GM23338 (cell line): ENCODE measurements around the gene CDKAL1. TPM values are rescaled to one million over a fixed set of nuclear protein-coding genes. Genes with fewer than 3 reads are reported as not detected.

Experiments
- ATAC-seq: fragments of 200-7000 bp; cut with Tn5 transposase; 3 replicates; pipeline ENCODE4 v1.9.1; 2020
- DNase-seq: peaks from one replicate; pipeline ENCODE4 v3.0.0-alpha.2; 2015; ENCODE audit warnings: low spot score
- H2AFZ ChIP-seq: fragments of 200-600 bp; sonication (generic); 2 replicates; pipeline ENCODE4 v1.8.0; 2016; ENCODE audit warnings: antibody characterized with exemption, mild to moderate bottlenecking, moderate library complexity
- H3F3A ChIP-seq: fragments of 200-600 bp; sonication (generic); replicated peaks from 2 replicates; pipeline ENCODE4 v1.8.0; 2017; ENCODE audit warnings: antibody characterized with exemption, mixed run types, low read depth
- H3K27ac ChIP-seq: fragments of 200-600 bp; sonication (generic); 2 replicates; pipeline ENCODE4 v1.6.1; 2016; ENCODE audit warnings: low read depth
- H3K27me3 ChIP-seq: fragments of 200-600 bp; sonication (generic); 2 replicates; pipeline ENCODE4 v1.8.0; 2016; ENCODE audit warnings: mild to moderate bottlenecking, mixed run types, moderate library complexity; ENCODE audit not compliant: insufficient read depth
- H3K36me3 ChIP-seq: fragments of 200-600 bp; sonication (generic); 2 replicates; pipeline ENCODE4 v1.8.0; 2016; ENCODE audit warnings: mild to moderate bottlenecking; ENCODE audit not compliant: insufficient read depth
- H3K4me1 ChIP-seq: fragments of 200-600 bp; sonication (generic); 2 replicates; pipeline ENCODE4 v1.8.0; 2016; ENCODE audit warnings: mild to moderate bottlenecking, moderate library complexity; ENCODE audit not compliant: insufficient read depth
- H3K4me2 ChIP-seq: fragments of 200-600 bp; sonication (generic); 2 replicates; pipeline ENCODE4 v1.7.1; 2017; ENCODE audit warnings: mixed run types
- H3K4me3 ChIP-seq: fragments of 200-600 bp; sonication (generic); 2 replicates; pipeline ENCODE4 v1.6.1; 2016; ENCODE audit warnings: mixed run types
- H3K79me2 ChIP-seq: fragments of 200-600 bp; sonication (generic); replicated peaks from 2 replicates; pipeline ENCODE4 v1.8.0; 2017; ENCODE audit warnings: mild to moderate bottlenecking; ENCODE audit not compliant: insufficient read depth
- H3K9me2 ChIP-seq: fragments of 200-600 bp; sonication (generic); 2 replicates; pipeline ENCODE4 v1.8.0; 2017; ENCODE audit not compliant: insufficient read depth
- H4K20me1 ChIP-seq: fragments of 200-600 bp; sonication (generic); replicated peaks from 2 replicates; pipeline ENCODE4 v1.8.0; 2017; ENCODE audit warnings: mild to moderate bottlenecking; ENCODE audit not compliant: insufficient read depth
- H3K27ac Mint-ChIP-seq: 2 replicates; pipeline ENCODE4 v1.8.0; 2020; ENCODE audit warnings: inconsistent platforms, mild to moderate bottlenecking, moderate library complexity, mixed read lengths
- H3K27me3 Mint-ChIP-seq: 3 replicates; pipeline ENCODE4 v1.8.0; 2022; ENCODE audit warnings: low read depth, mild to moderate bottlenecking, moderate library complexity, mixed read lengths, inconsistent platforms; ENCODE audit not compliant: insufficient read depth, poor library complexity
- H3K36me3 Mint-ChIP-seq: 3 replicates; pipeline ENCODE4 v1.8.0; 2021; ENCODE audit warnings: low read depth, mild to moderate bottlenecking, inconsistent platforms, moderate library complexity, mixed read lengths
- H3K4me1 Mint-ChIP-seq: 3 replicates; pipeline ENCODE4 v1.8.0; 2020; ENCODE audit warnings: mild to moderate bottlenecking, inconsistent platforms, mixed read lengths
- H3K4me3 Mint-ChIP-seq: 3 replicates; pipeline ENCODE4 v1.8.0; 2021; ENCODE audit warnings: moderate library complexity, mild to moderate bottlenecking, inconsistent platforms, mixed read lengths
- H3K9me3 Mint-ChIP-seq: 3 replicates; pipeline ENCODE4 v1.8.0; 2020; ENCODE audit warnings: moderate library complexity, mild to moderate bottlenecking, inconsistent platforms, mixed read lengths
- CTCF ChIP-seq, 2 experiments: fragments of 200-600 bp in 1 of 2; sonication (generic) in 1 of 2; conservative IDR thresholded peaks; 2 replicates each; pipeline versions ENCODE4 v1.5.1 to v1.6.1; 2016 to 2017; ENCODE audit warnings: antibody characterized with exemption in 2 of 2, low read depth in 2 of 2, mild to moderate bottlenecking in 2 of 2, moderate library complexity in 1 of 2
- ETS1 ChIP-seq: IDR thresholded peaks from 2 replicates; pipeline ENCODE4 v1.6.1; 2016; ENCODE audit warnings: antibody characterized with exemption
- EZH2 ChIP-seq: fragments of 200-600 bp; sonication (generic); IDR thresholded peaks from one replicate; pipeline ENCODE4 v1.8.0; 2017; ENCODE audit warnings: antibody characterized with exemption, mild to moderate bottlenecking, low read depth; ENCODE audit not compliant: unreplicated experiment
- EZH2phosphoT487 ChIP-seq: fragments of 200-600 bp; sonication (generic); IDR thresholded peaks from one replicate; pipeline ENCODE4 v1.8.1; 2018; ENCODE audit warnings: antibody characterized with exemption; ENCODE audit not compliant: unreplicated experiment
- JUNB ChIP-seq: IDR thresholded peaks from one replicate; pipeline ENCODE4 v1.6.1; 2016; ENCODE audit warnings: antibody characterized with exemption; ENCODE audit not compliant: unreplicated experiment
- NANOG ChIP-seq: IDR thresholded peaks from 2 replicates; pipeline ENCODE4 v1.6.1; 2016; ENCODE audit warnings: antibody characterized with exemption, borderline replicate concordance
- POLR2AphosphoS5 ChIP-seq: IDR thresholded peaks from 2 replicates; pipeline ENCODE4 v1.6.1; 2016; ENCODE audit warnings: antibody characterized with exemption, low read depth
- REST ChIP-seq: IDR thresholded peaks from one replicate; pipeline ENCODE4 v1.6.1; 2018; ENCODE audit warnings: antibody characterized with exemption; ENCODE audit not compliant: unreplicated experiment
- STAT1 ChIP-seq: IDR thresholded peaks from one replicate; pipeline ENCODE4 v1.6.1; 2016; ENCODE audit warnings: antibody characterized with exemption; ENCODE audit not compliant: unreplicated experiment
- ZNF114 ChIP-seq: fragments of 250-450 bp; sonication (Bioruptor Pico); IDR thresholded peaks from 2 replicates; pipeline ENCODE4 v1.5.0; 2020; ENCODE audit warnings: mild to moderate bottlenecking, moderate library complexity
- ZNF462 ChIP-seq: fragments of 250-450 bp; sonication (Bioruptor Pico); IDR thresholded peaks from 2 replicates; pipeline ENCODE4 v1.5.0; 2020; ENCODE audit warnings: mild to moderate bottlenecking, moderate library complexity
- polyA plus RNA-seq: library from polyadenylated mRNA; unstranded; fragments of >200 nt; fragmentation: Nextera tagmentation; extraction: Ambion mirVana; gene quantifications from 2 replicates; pipeline ENCODE4 v1.2.1, GENCODE V29; 2016
- total RNA-seq: library from RNA; depleted of rRNA; stranded (reverse); fragments of >200 nt; shearing (Covaris generic); gene quantifications from 2 replicates; pipeline ENCODE4 v1.2.3, GENCODE V29; 2014

Gene CDKAL1
- total and polyA plus RNA-seq, 2 experiments from 2014 or later = 17.8 to 35.0 TPM

- Histone ChIP-seq H3K4me3 (no peak overlapping the region), H3K36me3 (no peaks in the 10 kb centered on the region), H3K9me2 (no peaks in the 10 kb centered on the region), H2AFZ (no peak overlapping the region), H3K4me2 (no peak overlapping the region), H4K20me1 (no peaks in the 10 kb centered on the region), H3F3A (no peaks in the 10 kb centered on the region), H3K27ac (no peak overlapping the region), H3K4me1 (peaks cover 6% of the 10 kb centered on the region), H3K79me2 (no peaks in the 10 kb centered on the region), H3K27me3 (no peaks in the 10 kb centered on the region)
- ATAC-seq = no peak
- Mint-ChIP-seq H3K27ac (no peak overlapping the region), H3K4me3 (no peak overlapping the region), H3K9me3 (no peaks in the 10 kb centered on the region), H3K4me1 (peaks cover 15% of the 10 kb centered on the region), H3K36me3 (peaks cover 3% of the 10 kb centered on the region; the same call in 1 of the 3 replicates), H3K27me3 (no peaks in the 10 kb centered on the region)
- TF ChIP-seq ETS1 (no peak), NANOG (no peak), ZNF462 (CRISPR knock-in tag) (no peak), JUNB (no peak), POLR2AphosphoS5 (no peak), REST (no peak), EZH2 (no peak), CTCF (conservative IDR thresholded peaks at IDR 0.05; ENCODE audit: low read depth in 2 of 2) (no peak), ZNF114 (CRISPR knock-in tag) (no peak), EZH2phosphoT487 (no peak), STAT1 (no peak)
- no peak for DNase-seq
Observed at GRCh38 chr6:21142741-21143140, 608.5 kb downstream of the CDKAL1 start.
